ENCODE results near the gene CCR5. TPM values are rescaled to one million over a fixed set of nuclear protein-coding genes. Genes with fewer than 3 reads are reported as not detected.

Gene CCR5
- total RNA-seq, 4 donors from 2014 or later, result 0.23 to 1.8 (median 0.44) TPM

- Histone ChIP-seq H3K27ac (no peak overlapping the region), H3K9me3 (no peaks in the 10 kb centered on the region), H3K36me3 (no peaks in the 10 kb centered on the region), H3K27me3 (no peaks in the 10 kb centered on the region), H3K4me1 (no peaks in the 10 kb centered on the region), H3K4me3 (no peak overlapping the region)
- 40 to 86% methylated on average over 1 to 2 of the region's 2 CpGs for WGBS, 2 donors (ENCODE audit: low coverage in 1 of 2)
- ATAC-seq, result no peak
- no peak for TF ChIP-seq EP300 (IDR thresholded peaks at IDR 0.05)
- TF ChIP-seq POLR2AphosphoS5 (IDR thresholded peaks at IDR 0.05), result no peak
Observed at GRCh38 chr3:46393011-46393410, 22.3 kb downstream of the CCR5 start.

- Histone ChIP-seq H3K4me3 (no peak overlapping the region), H3K4me1 (no peaks in the 10 kb centered on the region), H3K9me3 (no peaks in the 10 kb centered on the region), H3K27ac (no peak overlapping the region), H3K36me3 (no peaks in the 10 kb centered on the region), H3K27me3 (no peaks in the 10 kb centered on the region)
- no peak for TF ChIP-seq CTCF (IDR thresholded peaks at IDR 0.05)
- TF ChIP-seq EP300 (IDR thresholded peaks at IDR 0.05), result no peak
- TF ChIP-seq POLR2AphosphoS5 (IDR thresholded peaks at IDR 0.05), result no peak
- no peak for TF ChIP-seq POLR2A (IDR thresholded peaks at IDR 0.05)
- ATAC-seq, result no peak
- 66 to 72% methylated on average over 3 to 5 of the region's 8 CpGs for WGBS, 2 donors (ENCODE audit: low coverage in 1 of 2)
Observed at GRCh38 chr3:46393554-46394434, 23.0 kb downstream of the CCR5 start.

GRCh38 chr3:46395210-46395661 lies 24.5 kb downstream of the CCR5 start:
- H3K36me3 ChIP-seq, result no peaks in the 10 kb centered on the region
- no peaks in the 10 kb centered on the region for H3K4me1 ChIP-seq
- no peaks in the 10 kb centered on the region for H3K9me3 ChIP-seq
- ATAC-seq, result no peak
- no peaks in the 10 kb centered on the region for H3K27me3 ChIP-seq
- H3K4me3 ChIP-seq, result no peak overlapping the region
- H3K27ac ChIP-seq, result no peak overlapping the region
- 55 to 74% methylated on average over 4 to 6 of the region's 6 CpGs for WGBS, 2 donors (ENCODE audit: low coverage in 1 of 2)
- TF ChIP-seq POLR2A (IDR thresholded peaks at IDR 0.05) (no peak), EP300 (IDR thresholded peaks at IDR 0.05) (no peak), CTCF (IDR thresholded peaks at IDR 0.05) (no peak), POLR2AphosphoS5 (IDR thresholded peaks at IDR 0.05) (no peak)

- Histone ChIP-seq H3K4me1 (no peaks in the 10 kb centered on the region), H3K27me3 (no peaks in the 10 kb centered on the region), H3K9me3 (no peaks in the 10 kb centered on the region), H3K36me3 (no peaks in the 10 kb centered on the region), H3K27ac (no peak overlapping the region), H3K4me3 (no peak overlapping the region)
- TF ChIP-seq CTCF (IDR thresholded peaks at IDR 0.05) (no peak), EP300 (IDR thresholded peaks at IDR 0.05) (no peak), POLR2AphosphoS5 (IDR thresholded peaks at IDR 0.05) (no peak), POLR2A (IDR thresholded peaks at IDR 0.05) (no peak)
- no peak for ATAC-seq
- 48 to 56% methylated on average over 4 of the region's 6 CpGs for WGBS, 2 donors (ENCODE audit: low coverage in 1 of 2)
Observed at GRCh38 chr3:46395766-46396530, 25.2 kb downstream of the CCR5 start.

GRCh38 chr3:46397111-46397510 lies 26.4 kb downstream of the CCR5 start:
- H3K27ac ChIP-seq, result no peak overlapping the region
- H3K4me1 ChIP-seq, result no peaks in the 10 kb centered on the region
- H3K4me3 ChIP-seq, result no peak overlapping the region
- no peaks in the 10 kb centered on the region for H3K9me3 ChIP-seq
- ATAC-seq, result no peak
- H3K36me3 ChIP-seq, result no peaks in the 10 kb centered on the region
- WGBS, 2 donors (ENCODE audit: low coverage in 1 of 2), result 100% methylated on average over 2 of the region's 7 CpGs; no CpG with 5 or more reads in 1 of the 2 donors
- TF ChIP-seq POLR2A (IDR thresholded peaks at IDR 0.05) (no peak), POLR2AphosphoS5 (IDR thresholded peaks at IDR 0.05) (no peak), EP300 (IDR thresholded peaks at IDR 0.05) (no peak), CTCF (IDR thresholded peaks at IDR 0.05) (no peak)
- H3K27me3 ChIP-seq, result no peaks in the 10 kb centered on the region
